Measurements from ENCODE around the gene GID8. TPM values are rescaled to one million over a fixed set of nuclear protein-coding genes. Genes with fewer than 3 reads are reported as not detected.

Gene GID8
- polyA plus RNA-seq, 1 donor from 2014 or later, result 54.8 TPM

DNA sequence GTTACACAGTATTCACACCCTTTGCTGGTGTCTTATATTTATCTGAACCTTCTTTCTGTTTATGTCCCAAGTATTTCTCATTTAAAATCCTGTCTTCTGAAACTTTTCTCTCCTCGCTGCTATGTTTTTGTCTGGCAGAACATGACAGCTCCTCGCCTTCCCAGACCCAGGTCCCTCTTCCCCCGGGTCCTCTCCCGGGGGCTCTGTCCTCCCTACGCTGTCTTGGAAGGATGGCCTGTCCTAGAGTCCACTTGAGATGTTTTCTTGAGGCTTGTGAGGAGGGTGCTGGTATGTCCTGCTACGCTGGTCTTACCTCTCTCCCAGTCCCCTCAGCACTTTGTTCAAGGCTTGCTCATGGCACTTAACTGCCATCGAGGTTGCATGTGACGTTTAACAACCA is 6.2 kb downstream of the GID8 start:
- H3K27ac ChIP-seq (ENCODE audit: low read length), result no peak overlapping the region

GRCh38 chr20:62944746-62945145 is 6.8 kb downstream of the GID8 start:
- Histone ChIP-seq H3K4me3 (ENCODE audit: low read length) (no peak overlapping the region), H2AFZ (ENCODE audit: low read depth, low read length) (no peak overlapping the region), H3F3A (ENCODE audit: insufficient read depth, low read length, poor library complexity, severe bottlenecking) (no peaks in the 10 kb centered on the region), H3K9me2 (ENCODE audit: insufficient read depth, low read length) (no peaks in the 10 kb centered on the region), H3K27ac (ENCODE audit: low read length) (no peak overlapping the region), H3K79me2 (replicated peaks; ENCODE audit: insufficient read depth, low read length) (peaks cover 28% of the 10 kb centered on the region), H3K9ac (ENCODE audit: low read length) (no peak overlapping the region), H3K4me2 (ENCODE audit: low read length) (no peak overlapping the region), H3K36me3 (ENCODE audit: insufficient read depth, low read length) (peaks cover 10% of the 10 kb centered on the region), H3K27me3 (ENCODE audit: insufficient read depth, low read depth, low read length) (no peaks in the 10 kb centered on the region), H4K20me1 (ENCODE audit: insufficient read depth) (no peaks in the 10 kb centered on the region), H3K9me3 (ENCODE audit: low read length) (no peaks in the 10 kb centered on the region)
- no peak for TF ChIP-seq MXI1 (conservative IDR thresholded peaks at IDR 0.05; ENCODE audit: poor library complexity, severe bottlenecking)
- TF ChIP-seq RAD21 (conservative IDR thresholded peaks at IDR 0.05), result no peak

More for the DNA sequence above, 6.2 kb downstream of the GID8 start:
- Histone ChIP-seq H3K9me3 (ENCODE audit: low read length) (no peaks in the 10 kb centered on the region), H3K79me2 (replicated peaks; ENCODE audit: insufficient read depth, low read length) (peaks cover 34% of the 10 kb centered on the region), H3K27me3 (ENCODE audit: insufficient read depth, low read depth, low read length) (no peaks in the 10 kb centered on the region), H3K9ac (ENCODE audit: low read length) (no peak overlapping the region), H3F3A (ENCODE audit: insufficient read depth, low read length, poor library complexity, severe bottlenecking) (no peaks in the 10 kb centered on the region), H3K36me3 (ENCODE audit: insufficient read depth, low read length) (peaks cover 7% of the 10 kb centered on the region), H3K4me2 (ENCODE audit: low read length) (no peak overlapping the region), H3K4me3 (ENCODE audit: low read length) (no peak overlapping the region), H3K9me2 (ENCODE audit: insufficient read depth, low read length) (no peaks in the 10 kb centered on the region), H2AFZ (ENCODE audit: low read depth, low read length) (no peak overlapping the region), H4K20me1 (ENCODE audit: insufficient read depth) (no peaks in the 10 kb centered on the region)
- TF ChIP-seq MXI1 (conservative IDR thresholded peaks at IDR 0.05; ENCODE audit: poor library complexity, severe bottlenecking) (no peak), POLR2AphosphoS5 (IDR thresholded peaks at IDR 0.05) (no peak), TAF1 (IDR thresholded peaks at IDR 0.05; ENCODE audit: low read depth) (no peak), REST (IDR thresholded peaks at IDR 0.05; ENCODE audit: borderline replicate concordance) (no peak), RAD21 (conservative IDR thresholded peaks at IDR 0.05) (no peak), SMC3 (conservative IDR thresholded peaks at IDR 0.05; ENCODE audit: poor library complexity) (no peak), CTCF (IDR thresholded peaks at IDR 0.05; ENCODE audit: poor library complexity, severe bottlenecking) (no peak), EZH2 (IDR thresholded peaks at IDR 0.05; ENCODE audit: borderline replicate concordance, insufficient read depth, low read length, poor library complexity, severe bottlenecking) (no peak), EP300 (conservative IDR thresholded peaks at IDR 0.05; ENCODE audit: poor library complexity, severe bottlenecking) (no peak)
